HG03095 (cell line): Measurements from ENCODE around the gene S100A14.

Experiments used
- ATAC-seq: cut with Tn5 transposase; IDR thresholded peaks from one replicate; pipeline ENCODE4 v1.9.1; 2021; ENCODE audit warnings: moderate library complexity; ENCODE audit not compliant: unreplicated experiment

S100A14 gene

GRCh38 chr1:153617663-153618062 lies 1.5 kb upstream of the S100A14 start:
- ATAC-seq: no peak

DNA sequence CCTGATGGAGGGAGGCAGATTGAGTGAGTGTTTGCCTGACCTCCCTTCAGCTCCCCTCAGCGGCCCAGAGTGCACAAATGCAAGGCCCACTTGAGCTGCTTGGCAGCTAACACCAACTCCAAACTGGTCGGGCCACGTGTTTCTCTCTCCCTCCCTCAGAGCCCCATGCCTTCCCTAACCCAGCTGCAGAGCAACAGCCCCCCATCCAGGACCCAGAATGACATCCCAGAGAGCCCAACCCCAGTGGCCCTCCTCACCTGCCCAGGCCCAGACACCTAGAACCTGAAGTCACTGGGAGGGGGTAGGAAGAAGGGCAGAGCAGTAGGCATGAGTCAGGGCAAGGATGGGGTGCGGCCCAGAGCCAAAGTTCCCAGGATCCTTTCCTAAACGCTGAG lies 789 bp upstream of the S100A14 start:
- no peak for ATAC-seq

- no peak for ATAC-seq
These were observed 719 bp downstream of the S100A14 start for GRCh38 chr1:153615406-153615805.

DNA sequence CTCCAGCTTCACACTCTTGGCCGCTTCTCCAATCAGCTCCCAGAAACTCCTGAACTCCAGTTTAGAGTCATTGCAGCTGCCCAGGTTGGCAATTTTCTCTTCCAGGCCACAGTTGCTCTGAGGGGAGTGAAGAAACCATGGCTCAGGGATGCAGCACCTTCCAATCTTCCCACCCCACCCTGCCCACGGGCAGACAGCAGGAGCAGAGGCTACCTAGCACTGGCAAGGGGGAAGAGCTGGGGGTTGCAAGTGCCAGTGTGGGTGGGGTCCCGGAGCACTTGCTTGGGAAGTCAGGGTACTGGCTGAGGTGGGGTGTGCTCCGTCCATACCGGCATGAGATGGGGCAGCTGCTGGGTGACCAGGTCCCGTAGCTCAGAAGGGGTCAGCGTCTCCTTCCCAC lies 1.2 kb downstream of the S100A14 start:
- no peak for ATAC-seq

GRCh38 chr1:153614189-153614900 lies 1.8 kb downstream of the S100A14 start:
- no peak for ATAC-seq

DNA sequence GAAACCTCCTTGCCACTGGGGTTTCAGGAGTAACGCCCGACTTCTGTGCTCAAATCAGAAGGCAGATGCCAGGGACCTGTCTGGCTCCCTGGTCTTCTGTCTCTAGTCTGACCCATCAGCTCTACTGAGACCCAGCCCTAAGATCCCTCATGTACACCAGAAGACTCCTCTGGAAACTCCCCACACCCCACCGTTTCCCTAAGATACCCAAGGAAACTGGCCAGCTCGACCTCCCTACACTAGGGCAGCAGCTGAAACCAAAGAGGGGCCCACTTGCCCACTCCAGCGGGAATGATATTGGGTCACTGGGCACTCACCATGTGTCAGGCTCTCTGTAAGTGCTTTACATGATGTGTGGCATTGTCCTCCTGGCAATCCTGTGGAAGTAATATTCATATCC lies 2.7 kb downstream of the S100A14 start:
- no peak for ATAC-seq

- ATAC-seq: no peak
These were observed 3.3 kb downstream of the S100A14 start, which contains the start of gene S100A16 for GRCh38 chr1:153612755-153613331. Gene S100A16 (minus strand): TSS chr1:153613137. CDS start chr1:153608151, 4,986 bp downstream.

- no peak for ATAC-seq
These were observed 3.9 kb downstream of the S100A14 start for GRCh38 chr1:153612111-153612754.

DNA sequence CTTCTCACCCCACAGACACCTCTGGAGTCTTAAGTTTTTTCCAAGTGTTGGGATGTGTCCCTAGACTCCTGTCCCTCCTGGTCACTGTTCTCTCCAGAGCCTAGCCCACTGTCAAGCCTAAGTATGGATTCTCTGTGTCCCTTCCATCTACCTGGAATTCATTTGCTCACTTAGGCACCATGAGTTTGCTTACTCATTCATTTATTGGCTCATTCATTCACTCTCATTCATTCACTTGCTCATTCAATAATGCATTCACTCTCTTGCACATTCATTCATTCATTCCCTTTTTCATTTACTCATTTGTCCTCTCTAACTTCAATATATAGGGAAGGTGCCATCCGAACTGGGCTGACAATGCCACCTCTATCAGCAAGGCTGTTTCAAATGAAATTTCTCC lies 4.8 kb downstream of the S100A14 start:
- no peak for ATAC-seq

- ATAC-seq: no peak
These were observed 5.3 kb downstream of the S100A14 start for GRCh38 chr1:153610811-153611301.

GRCh38 chr1:153610334-153610733 lies 5.8 kb downstream of the S100A14 start:
- ATAC-seq: no peak

- no peak for ATAC-seq
These were observed 6.6 kb downstream of the S100A14 start for GRCh38 chr1:153609585-153609907.

- no peak for ATAC-seq
These were observed 7.2 kb downstream of the S100A14 start for GRCh38 chr1:153608742-153609584.

- no peak for ATAC-seq
These were observed 7.9 kb downstream of the S100A14 start for GRCh38 chr1:153608089-153608682.

GRCh38 chr1:153607381-153607780 lies 8.7 kb downstream of the S100A14 start:
- no peak for ATAC-seq

- ATAC-seq: no peak
These were observed 9.9 kb downstream of the S100A14 start for GRCh38 chr1:153606194-153606593.

- no peak for ATAC-seq
These were observed 13.4 kb downstream of the S100A14 start for GRCh38 chr1:153602749-153603148.

DNA sequence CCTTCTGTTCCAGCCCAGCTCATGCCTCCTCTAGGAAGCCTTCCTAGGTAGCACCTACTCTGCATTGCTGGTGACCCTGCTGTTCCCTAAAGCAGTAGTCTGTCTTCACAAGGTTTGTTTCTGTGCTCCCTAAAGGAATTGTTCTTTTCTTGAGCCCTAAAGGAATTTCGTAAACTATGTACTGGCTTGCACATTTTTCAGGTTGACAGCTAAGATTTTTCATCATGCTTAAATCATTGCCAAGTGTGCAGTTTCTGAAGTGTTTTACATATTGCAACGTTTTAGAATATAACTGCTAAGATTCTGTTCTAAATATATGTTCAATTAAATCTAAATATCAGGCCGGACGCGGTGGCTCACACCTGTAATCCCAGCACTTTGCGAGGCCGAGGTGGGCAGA lies 16.3 kb downstream of the S100A14 start:
- ATAC-seq: no peak

- peak; percentile 99 for ATAC-seq
These were observed 17.6 kb downstream of the S100A14 start for GRCh38 chr1:153598309-153599172.

DNA sequence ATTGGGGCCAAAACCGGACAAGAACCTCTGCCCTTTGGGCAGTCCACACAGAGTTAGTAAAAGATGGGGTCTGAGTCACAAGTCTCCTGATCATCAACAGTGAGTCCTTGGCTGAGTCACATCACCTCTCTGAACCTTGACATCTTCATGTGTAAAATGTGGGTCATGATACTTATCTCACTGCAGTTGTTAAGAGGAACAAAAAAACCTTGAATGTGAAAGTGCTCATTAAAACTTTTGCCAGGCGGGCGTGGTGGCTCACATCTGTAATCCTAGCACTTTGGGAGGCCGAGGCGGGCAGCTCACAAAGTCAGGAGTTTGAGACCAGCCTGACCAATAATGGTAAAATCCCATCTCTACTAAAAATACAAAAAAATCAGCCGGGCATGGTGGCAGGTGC lies 18.9 kb downstream of the S100A14 start:
- ATAC-seq: no peak
